Uterus (tissue), 4 donors: Measurements from ENCODE around the gene SLC7A1. TPM values are rescaled to one million over a fixed set of nuclear protein-coding genes. Genes with fewer than 3 reads are reported as not detected.

Experiments used
- DNase-seq, 2 donors: peaks; one replicate each; pipeline ENCODE4 v3.0.0-alpha.2; 2019 to 2020
- H3K27ac ChIP-seq, 2 donors: fragments of 200-600 bp; sonication (generic); 1 replicate in 1 of 2; 2 replicates in 1 of 2; pipeline ENCODE4 v1.5.1; 2016 to 2018
- H3K27me3 ChIP-seq, 2 donors: fragments of 200-600 bp; sonication (generic); one replicate each; pipeline ENCODE4 v1.5.1; 2018 to 2019; ENCODE audit warnings: control low read depth in 1 of 2
- H3K36me3 ChIP-seq, 2 donors: fragments of 200-600 bp; sonication (generic); one replicate each; pipeline ENCODE4 v1.5.1; 2019; ENCODE audit warnings: control low read depth in 1 of 2
- H3K4me1 ChIP-seq, 2 donors: fragments of 200-600 bp; sonication (generic); one replicate each; pipeline ENCODE4 v1.5.1; 2018 to 2019; ENCODE audit warnings: control low read depth in 1 of 2
- H3K4me3 ChIP-seq, 2 donors: fragments of 200-600 bp; sonication (generic); 1 replicate in 1 of 2; 2 replicates in 1 of 2; pipeline ENCODE4 v1.5.1; 2018 to 2019; ENCODE audit warnings: mild to moderate bottlenecking in 1 of 2
- H3K9me3 ChIP-seq, 2 donors: fragments of 200-600 bp; sonication (generic); one replicate each; pipeline ENCODE4 v1.5.1; 2019; ENCODE audit warnings: control low read depth in 1 of 2
- POLR2A ChIP-seq, 2 donors: fragments of 450-650 bp; IDR thresholded peaks; one replicate each; pipeline ENCODE4 v1.6.1; 2016; ENCODE audit warnings: antibody characterized with exemption in 2 of 2, mild to moderate bottlenecking in 1 of 2, moderate library complexity in 1 of 2
- intact Hi-C: fragments of 100-400 bp; cut with DNase I; formaldehyde crosslinking; loops from one replicate; pipeline ENCODE4 v1.15.1; 2023; ENCODE audit warnings: low total_unique reads
- total RNA-seq, 4 donors: library from RNA; depleted of rRNA in 3 of 4; stranded (reverse); fragments of >200 nt in 3 of 4; gene quantifications; one replicate each; pipeline versions ENCODE4 v1.1.0 to v1.2.4, GENCODE V29; 2014 to 2023
- TF ChIP-seq, protein P1 (sequence below), 4 experiments: fragments of 200-600 bp in 2 of 4; fragments of 450-650 bp in 2 of 4; sonication (generic) in 2 of 4; IDR thresholded peaks; one replicate each; pipeline ENCODE4 v1.5.1; 2016 to 2019; ENCODE audit warnings: antibody characterized with exemption in 4 of 4, mild to moderate bottlenecking in 2 of 4, moderate library complexity in 1 of 4
- donor health status: DM: yes; HTN: yes; CAD: no.

The SLC7A1 gene
- total RNA-seq, 4 donors from 2014 or later = 4.1 to 39.0 (median 10.8) TPM

DNA sequence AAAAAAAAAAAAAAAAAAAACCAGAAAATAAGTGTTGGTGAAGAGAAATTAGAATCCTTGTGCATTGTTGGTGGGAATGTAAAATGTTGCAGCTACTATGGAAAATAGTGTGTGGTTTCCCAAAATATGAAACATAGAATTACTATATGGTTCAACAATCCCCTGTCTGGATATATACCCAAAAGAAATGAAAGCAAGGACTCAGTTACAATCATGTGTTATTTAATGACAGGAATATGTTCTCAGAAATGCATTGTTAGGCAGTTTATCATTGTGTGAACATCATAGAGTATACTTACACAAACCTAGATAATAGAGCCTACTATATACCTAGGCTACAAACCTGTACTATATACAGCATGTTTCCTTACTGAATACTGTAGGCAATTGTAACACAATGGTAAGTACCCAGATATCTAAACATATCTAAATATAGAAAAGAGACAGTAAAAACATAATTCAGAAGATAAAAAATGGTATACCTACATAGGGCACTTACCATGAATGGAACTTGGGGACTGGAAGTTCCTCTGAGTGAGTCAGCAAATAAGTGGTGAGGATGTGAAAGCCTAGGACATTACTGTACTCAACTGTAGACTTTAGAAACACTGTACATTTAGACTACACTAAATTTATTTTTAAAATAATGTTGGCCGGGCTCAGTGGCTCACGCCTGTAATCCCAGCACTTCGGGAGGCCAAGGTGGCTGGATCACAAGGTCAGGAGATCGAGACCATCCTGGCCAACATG is 25.7 kb upstream of the SLC7A1 start:
- no peak for TF ChIP-seq POLR2A (IDR thresholded peaks at IDR 0.05)
- TF ChIP-seq, protein P1, sequence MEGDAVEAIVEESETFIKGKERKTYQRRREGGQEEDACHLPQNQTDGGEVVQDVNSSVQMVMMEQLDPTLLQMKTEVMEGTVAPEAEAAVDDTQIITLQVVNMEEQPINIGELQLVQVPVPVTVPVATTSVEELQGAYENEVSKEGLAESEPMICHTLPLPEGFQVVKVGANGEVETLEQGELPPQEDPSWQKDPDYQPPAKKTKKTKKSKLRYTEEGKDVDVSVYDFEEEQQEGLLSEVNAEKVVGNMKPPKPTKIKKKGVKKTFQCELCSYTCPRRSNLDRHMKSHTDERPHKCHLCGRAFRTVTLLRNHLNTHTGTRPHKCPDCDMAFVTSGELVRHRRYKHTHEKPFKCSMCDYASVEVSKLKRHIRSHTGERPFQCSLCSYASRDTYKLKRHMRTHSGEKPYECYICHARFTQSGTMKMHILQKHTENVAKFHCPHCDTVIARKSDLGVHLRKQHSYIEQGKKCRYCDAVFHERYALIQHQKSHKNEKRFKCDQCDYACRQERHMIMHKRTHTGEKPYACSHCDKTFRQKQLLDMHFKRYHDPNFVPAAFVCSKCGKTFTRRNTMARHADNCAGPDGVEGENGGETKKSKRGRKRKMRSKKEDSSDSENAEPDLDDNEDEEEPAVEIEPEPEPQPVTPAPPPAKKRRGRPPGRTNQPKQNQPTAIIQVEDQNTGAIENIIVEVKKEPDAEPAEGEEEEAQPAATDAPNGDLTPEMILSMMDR (IDR thresholded peaks at IDR 0.05) = no peak
- no peak for DNase-seq
- Histone ChIP-seq H3K27ac (no peak overlapping the region), H3K4me1 (no peaks in the 10 kb centered on the region), H3K4me3 (no peak overlapping the region), H3K36me3 (no peaks in the 10 kb centered on the region), H3K27me3 (no peaks in the 10 kb centered on the region), H3K9me3 (no peaks in the 10 kb centered on the region)
- intact Hi-C loops = no loop called here

DNA sequence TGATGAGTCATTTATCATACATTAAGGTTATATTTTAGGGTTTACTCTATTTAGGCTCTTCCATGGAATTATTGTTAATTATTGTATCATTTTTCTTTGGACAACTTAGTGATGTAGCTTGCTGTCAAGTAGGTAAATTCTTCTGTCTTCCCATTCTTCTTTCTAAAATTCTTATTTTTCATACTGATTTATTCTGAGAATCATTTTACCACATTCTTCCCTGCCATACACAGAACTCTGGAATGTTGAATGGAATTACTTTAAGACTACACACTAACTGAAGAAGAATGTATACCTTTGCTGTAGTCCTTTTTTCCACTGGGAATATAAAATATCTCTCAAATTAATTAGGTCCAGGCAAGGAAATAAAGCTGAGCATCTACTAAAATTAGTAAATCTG is 24.5 kb upstream of the SLC7A1 start:
- Histone ChIP-seq H3K27me3 (no peaks in the 10 kb centered on the region), H3K4me3 (no peak overlapping the region), H3K27ac (no peak overlapping the region), H3K4me1 (no peaks in the 10 kb centered on the region), H3K9me3 (no peaks in the 10 kb centered on the region), H3K36me3 (no peaks in the 10 kb centered on the region)
- intact Hi-C loops = no loop called here
- TF ChIP-seq, protein P1 (IDR thresholded peaks at IDR 0.05) = no peak
- TF ChIP-seq POLR2A (IDR thresholded peaks at IDR 0.05) = no peak
- DNase-seq = no peak

DNA sequence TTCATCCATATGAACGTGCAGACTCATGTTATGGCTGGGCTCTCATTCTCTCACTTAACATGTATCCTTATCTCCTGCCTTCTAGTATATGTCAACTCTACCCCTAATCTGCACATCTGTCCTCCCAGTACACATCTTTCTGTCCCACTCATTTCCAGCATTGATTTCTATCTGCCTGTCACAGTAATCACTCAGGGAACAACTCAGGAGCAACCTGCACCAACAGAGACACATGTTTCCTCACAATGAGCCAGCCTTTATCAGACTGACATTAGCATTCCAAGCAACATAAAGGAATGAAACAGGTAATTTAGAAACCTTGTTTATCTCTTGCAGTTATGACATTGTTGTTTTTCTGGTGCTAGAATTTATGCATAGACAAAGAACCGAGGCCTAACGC is 17.6 kb upstream of the SLC7A1 start:
- Histone ChIP-seq H3K4me3 (no peak overlapping the region), H3K36me3 (no peaks in the 10 kb centered on the region), H3K27ac (no peak overlapping the region), H3K27me3 (no peaks in the 10 kb centered on the region), H3K4me1 (no peaks in the 10 kb centered on the region), H3K9me3 (no peaks in the 10 kb centered on the region)
- no peak for DNase-seq
- TF ChIP-seq, protein P1 (IDR thresholded peaks at IDR 0.05) = no peak
- no peak for TF ChIP-seq POLR2A (IDR thresholded peaks at IDR 0.05)
- intact Hi-C loops = no loop called here

DNA sequence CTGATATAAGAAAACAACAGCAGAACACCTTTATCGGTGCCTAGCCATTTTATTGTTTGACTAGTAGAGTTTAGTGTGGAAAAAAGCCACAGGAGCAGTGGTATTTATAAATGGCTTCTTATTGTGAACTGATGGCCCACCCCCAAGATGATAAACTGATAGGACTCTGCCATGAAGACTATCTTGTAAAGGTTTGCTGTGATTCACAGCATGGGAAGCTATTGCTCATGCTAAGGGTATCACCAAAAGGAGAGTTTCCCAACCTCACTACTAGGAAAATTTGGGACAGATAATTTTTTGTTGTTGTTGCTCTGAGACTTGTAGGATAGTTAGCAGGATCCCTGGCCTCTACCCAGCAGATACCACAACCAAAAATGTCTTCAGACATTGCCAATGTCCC is 12.0 kb upstream of the SLC7A1 start:
- intact Hi-C loops = no loop called here
- Histone ChIP-seq H3K4me3 (no peak overlapping the region), H3K27ac (no peak overlapping the region), H3K27me3 (no peaks in the 10 kb centered on the region), H3K9me3 (no peaks in the 10 kb centered on the region), H3K4me1 (no peaks in the 10 kb centered on the region), H3K36me3 (no peaks in the 10 kb centered on the region)
- DNase-seq = no peak
- TF ChIP-seq POLR2A (IDR thresholded peaks at IDR 0.05) = no peak
- TF ChIP-seq, protein P1 (IDR thresholded peaks at IDR 0.05) = no peak

DNA sequence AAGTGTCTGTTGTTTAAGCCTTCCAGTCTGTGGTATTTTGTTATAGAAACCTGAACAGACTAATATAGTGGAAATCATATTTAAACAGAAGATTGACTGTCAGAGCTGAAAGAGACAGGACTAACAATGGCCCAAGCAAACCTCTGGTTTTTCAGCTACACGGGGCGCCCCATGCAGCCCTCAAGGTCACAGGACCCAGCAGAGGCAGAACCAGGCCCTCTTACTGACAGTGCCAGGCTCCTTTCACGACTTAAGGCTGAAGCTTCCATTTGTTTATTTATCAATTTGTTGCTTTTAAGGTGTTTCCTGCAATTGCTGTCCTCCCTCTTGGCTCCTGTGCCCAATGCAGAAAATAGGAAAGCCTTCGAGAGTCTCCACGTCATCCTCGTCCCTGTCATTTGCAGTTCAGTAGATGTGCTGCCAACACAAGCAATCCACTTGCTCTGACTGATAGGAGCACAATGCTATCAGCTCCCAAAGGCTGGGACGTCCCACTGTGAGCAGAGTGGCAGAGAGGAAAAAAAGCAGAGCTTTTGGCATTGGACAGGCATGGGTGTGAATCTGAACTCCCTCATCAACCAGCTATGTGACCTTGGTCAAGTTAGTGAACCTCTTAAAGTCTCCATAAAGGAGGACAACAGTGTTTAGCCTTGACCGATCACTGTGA is 10.5 kb upstream of the SLC7A1 start:
- Histone ChIP-seq H3K9me3 (no peaks in the 10 kb centered on the region), H3K4me3 (no peak overlapping the region), H3K4me1 (no peaks in the 10 kb centered on the region), H3K27me3 (no peaks in the 10 kb centered on the region), H3K36me3 (no peaks in the 10 kb centered on the region), H3K27ac (no peak overlapping the region)
- TF ChIP-seq, protein P1 (IDR thresholded peaks at IDR 0.05) = no peak
- DNase-seq = no peak
- intact Hi-C loops = no loop called here
